SK-N-MC (cell line): Measurements from ENCODE around the gene ACTMAP.

ENCODE experiments used
- EZH2 ChIP-seq: fragments of 200-600 bp; sonication (generic); IDR thresholded peaks from one replicate; pipeline ENCODE4 v1.6.1; 2017; ENCODE audit warnings: antibody characterized with exemption
- POLR2AphosphoS5 ChIP-seq: IDR thresholded peaks from 2 replicates; pipeline ENCODE4 v1.6.1; 2012; ENCODE audit warnings: mild to moderate bottlenecking, low read depth, low read length, borderline replicate concordance

- TF ChIP-seq EZH2: no peak
- TF ChIP-seq POLR2AphosphoS5: no peak
These were observed 45.6 kb downstream of the ACTMAP start for GRCh38 chr19:40704491-40705361.
